ENCODE results near the gene ATP6V0E2. TPM values are rescaled to one million over a fixed set of nuclear protein-coding genes. Genes with fewer than 3 reads are reported as not detected.

The ATP6V0E2 gene
- total RNA-seq, 2 donors from 2014 or later, result 6.3 to 58.2 TPM

DNA sequence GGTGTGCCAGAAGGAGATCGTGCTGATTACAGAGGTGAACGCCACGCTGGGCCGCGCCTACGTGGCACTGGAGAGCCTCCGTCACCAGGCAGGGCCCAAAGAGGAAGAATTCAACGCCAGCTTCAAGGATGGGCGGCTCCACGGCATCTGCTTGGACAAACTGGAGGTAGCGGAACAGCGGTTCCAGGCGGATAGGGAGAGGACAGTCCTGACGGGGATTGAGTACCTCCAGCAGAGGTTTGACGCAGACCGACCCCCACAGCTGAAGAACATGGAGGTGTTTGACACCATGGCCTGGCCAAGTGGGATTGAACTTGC lies 12.1 kb upstream of the ATP6V0E2 start:
- DNase-seq (ENCODE audit: low spot score), result no peak
- Histone ChIP-seq H3K27me3 (replicated peaks; ENCODE audit: insufficient read depth) (no peaks in the 10 kb centered on the region), H3K4me1 (ENCODE audit: control insufficient read depth in 1 of 2, low read depth in 2 of 2) (no peaks in the 10 kb centered on the region), H3K36me3 (peaks cover 32% of the 10 kb centered on the region), H3K9me3 (no peaks in the 10 kb centered on the region), H3K4me3 (no peak overlapping the region), H3K27ac (no peak overlapping the region)
- TF ChIP-seq, protein P1, sequence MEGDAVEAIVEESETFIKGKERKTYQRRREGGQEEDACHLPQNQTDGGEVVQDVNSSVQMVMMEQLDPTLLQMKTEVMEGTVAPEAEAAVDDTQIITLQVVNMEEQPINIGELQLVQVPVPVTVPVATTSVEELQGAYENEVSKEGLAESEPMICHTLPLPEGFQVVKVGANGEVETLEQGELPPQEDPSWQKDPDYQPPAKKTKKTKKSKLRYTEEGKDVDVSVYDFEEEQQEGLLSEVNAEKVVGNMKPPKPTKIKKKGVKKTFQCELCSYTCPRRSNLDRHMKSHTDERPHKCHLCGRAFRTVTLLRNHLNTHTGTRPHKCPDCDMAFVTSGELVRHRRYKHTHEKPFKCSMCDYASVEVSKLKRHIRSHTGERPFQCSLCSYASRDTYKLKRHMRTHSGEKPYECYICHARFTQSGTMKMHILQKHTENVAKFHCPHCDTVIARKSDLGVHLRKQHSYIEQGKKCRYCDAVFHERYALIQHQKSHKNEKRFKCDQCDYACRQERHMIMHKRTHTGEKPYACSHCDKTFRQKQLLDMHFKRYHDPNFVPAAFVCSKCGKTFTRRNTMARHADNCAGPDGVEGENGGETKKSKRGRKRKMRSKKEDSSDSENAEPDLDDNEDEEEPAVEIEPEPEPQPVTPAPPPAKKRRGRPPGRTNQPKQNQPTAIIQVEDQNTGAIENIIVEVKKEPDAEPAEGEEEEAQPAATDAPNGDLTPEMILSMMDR (IDR thresholded peaks at IDR 0.05), result no peak
- no peak for ATAC-seq (ENCODE audit: insufficient number of reproducible peaks, low FRiP score, low read depth)

GRCh38 chr7:149862156-149862555 lies 11.6 kb upstream of the ATP6V0E2 start:
- Histone ChIP-seq H3K36me3 (peaks cover 32% of the 10 kb centered on the region), H3K27me3 (replicated peaks; ENCODE audit: insufficient read depth) (no peaks in the 10 kb centered on the region), H3K4me3 (no peak overlapping the region), H3K9me3 (no peaks in the 10 kb centered on the region), H3K27ac (no peak overlapping the region), H3K4me1 (ENCODE audit: control insufficient read depth in 1 of 2, low read depth in 2 of 2) (no peaks in the 10 kb centered on the region)
- DNase-seq (ENCODE audit: low spot score) (no peak), ATAC-seq (ENCODE audit: insufficient number of reproducible peaks, low FRiP score, low read depth) (no peak)
- TF ChIP-seq, protein P1 (IDR thresholded peaks at IDR 0.05), result no peak

GRCh38 chr7:149863500-149863899 lies 10.3 kb upstream of the ATP6V0E2 start:
- TF ChIP-seq, protein P1 (IDR thresholded peaks at IDR 0.05), result no peak
- DNase-seq (ENCODE audit: low spot score) (no peak), ATAC-seq (ENCODE audit: insufficient number of reproducible peaks, low FRiP score, low read depth) (no peak)
- Histone ChIP-seq H3K27me3 (replicated peaks; ENCODE audit: insufficient read depth) (no peaks in the 10 kb centered on the region), H3K36me3 (peaks cover 29% of the 10 kb centered on the region), H3K4me1 (ENCODE audit: control insufficient read depth in 1 of 2, low read depth in 2 of 2) (no peaks in the 10 kb centered on the region), H3K4me3 (no peak overlapping the region), H3K27ac (no peak overlapping the region), H3K9me3 (no peaks in the 10 kb centered on the region)

DNA sequence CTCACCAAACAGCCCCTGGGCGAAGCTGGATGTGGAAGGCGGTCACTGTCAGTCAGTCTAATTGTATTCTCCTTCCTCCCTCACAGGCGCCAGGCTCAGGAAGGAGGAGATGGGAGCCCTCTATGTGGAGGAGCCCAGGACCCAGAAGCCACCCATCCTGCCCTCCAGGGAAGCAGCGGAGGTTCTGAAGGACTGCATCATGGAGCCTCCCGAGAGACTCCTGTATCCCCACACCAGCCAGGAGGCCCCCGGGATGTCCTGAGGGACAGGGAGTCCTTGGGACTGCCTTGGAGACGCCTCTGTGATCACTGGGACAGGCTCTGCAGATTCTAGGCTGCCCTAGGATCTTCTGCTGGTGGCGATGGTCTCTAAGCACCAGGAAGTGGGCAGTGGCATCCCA lies 9.7 kb upstream of the ATP6V0E2 start:
- Histone ChIP-seq H3K4me3 (no peak overlapping the region), H3K4me1 (ENCODE audit: control insufficient read depth in 1 of 2, low read depth in 2 of 2) (no peaks in the 10 kb centered on the region), H3K9me3 (no peaks in the 10 kb centered on the region), H3K27me3 (replicated peaks; ENCODE audit: insufficient read depth) (no peaks in the 10 kb centered on the region), H3K27ac (no peak overlapping the region), H3K36me3 (peaks cover 29% of the 10 kb centered on the region)
- ATAC-seq (ENCODE audit: insufficient number of reproducible peaks, low FRiP score, low read depth) (no peak), DNase-seq (ENCODE audit: low spot score) (no peak)
- TF ChIP-seq, protein P1 (IDR thresholded peaks at IDR 0.05), result no peak

GRCh38 chr7:149864751-149865150 lies 9.0 kb upstream of the ATP6V0E2 start:
- DNase-seq (ENCODE audit: low spot score), result no peak
- no peaks in the 10 kb centered on the region for H3K4me1 ChIP-seq (ENCODE audit: control insufficient read depth in 1 of 2, low read depth in 2 of 2)
- H3K9me3 ChIP-seq, result no peaks in the 10 kb centered on the region
- TF ChIP-seq, protein P1 (IDR thresholded peaks at IDR 0.05), result no peak
- H3K27me3 ChIP-seq (replicated peaks; ENCODE audit: insufficient read depth), result no peaks in the 10 kb centered on the region
- H3K4me3 ChIP-seq, result no peak overlapping the region
- no peak overlapping the region for H3K27ac ChIP-seq
- peaks cover 25% of the 10 kb centered on the region for H3K36me3 ChIP-seq
- ATAC-seq (ENCODE audit: insufficient number of reproducible peaks, low FRiP score, low read depth), result no peak
